IMR-90 (cell line): ENCODE data around the gene CD163. TPM values are rescaled to one million over a fixed set of nuclear protein-coding genes. Genes with fewer than 3 reads are reported as not detected.
A peak's percentile ranks its signal among the peaks of the same experiment; 100 is the strongest.

Experiments used
- ATAC-seq: fragments of 200-7000 bp; cut with Tn5 transposase; 2 replicates; pipeline ENCODE4 v1.9.1; 2020; ENCODE audit warnings: low read depth, mild to moderate bottlenecking, moderate library complexity
- BruUV-seq: library from RNA; stranded (reverse); fragments of 400-500 nt; replicated peaks from 2 replicates; lab custom pipeline; 2021; lab: Mats Ljungman, UMichigan
- CTCF ChIA-PET: fragments of 300-600 bp; formaldehyde crosslinking; extraction: SDS; loops from one replicate; lab custom pipeline; 2021; ENCODE audit warnings: antibody characterized with exemption; lab: Yijun Ruan, JAX
- POLR2A ChIA-PET: fragments of 300-600 bp; sonication (Branson Sonifier 250); formaldehyde crosslinking; loops from one replicate; lab custom pipeline; 2022; ENCODE audit warnings: antibody characterized with exemption; ENCODE audit not compliant: unreplicated experiment; lab: Charles Lee
- DNase-seq: peaks from one replicate; pipeline ENCODE4 v3.0.0; 2013
- H2AFZ ChIP-seq: replicated peaks from 2 replicates; pipeline ENCODE3; 2013; ENCODE audit warnings: low read length, mild to moderate bottlenecking; ENCODE audit not compliant: poor library complexity
- H2AK5ac ChIP-seq: 2 replicates; pipeline ENCODE4 v1.6.1; 2013; ENCODE audit warnings: low read depth, low read length, inconsistent platforms
- H2AK9ac ChIP-seq: replicated peaks from 2 replicates; pipeline ENCODE3; 2013; ENCODE audit warnings: mild to moderate bottlenecking, low read depth, low read length, moderate library complexity; ENCODE audit not compliant: poor library complexity
- H2BK120ac ChIP-seq: 2 replicates; pipeline ENCODE4 v1.6.1; 2013; ENCODE audit warnings: low read depth, low read length, inconsistent platforms
- H2BK15ac ChIP-seq: 3 replicates; pipeline ENCODE4 v1.6.1; 2013; ENCODE audit warnings: low read depth, low read length, inconsistent platforms
- H2BK20ac ChIP-seq: 2 replicates; pipeline ENCODE4 v1.6.1; 2013; ENCODE audit warnings: low read depth, mild to moderate bottlenecking, inconsistent platforms, low read length, moderate library complexity
- H2BK5ac ChIP-seq: 2 replicates; pipeline ENCODE4 v1.6.1; 2013; ENCODE audit warnings: mild to moderate bottlenecking, low read depth, low read length, inconsistent platforms; ENCODE audit not compliant: poor library complexity, severe bottlenecking
- H3K14ac ChIP-seq: replicated peaks from 2 replicates; pipeline ENCODE4 v1.6.1; 2013; ENCODE audit warnings: low read depth, low read length, inconsistent platforms
- H3K18ac ChIP-seq: 2 replicates; pipeline ENCODE4 v1.6.1; 2013; ENCODE audit warnings: low read depth, low read length, control low read depth
- H3K23ac ChIP-seq: 2 replicates; pipeline ENCODE4 v1.6.1; 2013; ENCODE audit warnings: low read depth, low read length, inconsistent platforms
- H3K27ac ChIP-seq: 2 replicates; pipeline ENCODE4 v1.5.1; 2013; ENCODE audit warnings: mild to moderate bottlenecking, control low read depth, low read length; ENCODE audit not compliant: insufficient read depth
- H3K27me3 ChIP-seq: 2 replicates; pipeline ENCODE4 v1.6.1; 2013; ENCODE audit warnings: low read length; ENCODE audit not compliant: control insufficient read depth, insufficient read depth
- H3K36me3 ChIP-seq: 2 replicates; pipeline ENCODE4 v1.6.1; 2013; ENCODE audit warnings: low read length, mixed read lengths; ENCODE audit not compliant: control insufficient read depth, insufficient read depth
- H3K4ac ChIP-seq: 2 replicates; pipeline ENCODE4 v1.6.1; 2013; ENCODE audit warnings: low read depth, low read length, inconsistent platforms
- H3K4me1 ChIP-seq: 2 replicates; pipeline ENCODE4 v1.6.1; 2013; ENCODE audit warnings: low read length, mixed read lengths; ENCODE audit not compliant: control insufficient read depth, insufficient read depth
- H3K4me2 ChIP-seq: 2 replicates; pipeline ENCODE4 v1.6.1; 2013; ENCODE audit warnings: low read depth, mild to moderate bottlenecking, control low read depth, low read length, moderate library complexity
- H3K4me3 ChIP-seq: 2 replicates; pipeline ENCODE4 v1.5.1; 2013; ENCODE audit warnings: low read depth, mild to moderate bottlenecking, control low read depth, low read length, moderate library complexity; ENCODE audit not compliant: insufficient read depth
- H3K56ac ChIP-seq: 2 replicates; pipeline ENCODE4 v1.6.1; 2013; ENCODE audit warnings: low read length, inconsistent platforms; ENCODE audit not compliant: insufficient read depth; ENCODE audit errors: extremely low read depth
- H3K79me1 ChIP-seq, 2 experiments: 2 replicates each; pipeline ENCODE4 v1.6.1; 2013; ENCODE audit warnings: low read length in 2 of 2, inconsistent platforms in 1 of 2, low read depth in 1 of 2
- H3K9ac ChIP-seq: 2 replicates; pipeline ENCODE4 v1.6.1; 2013; ENCODE audit warnings: low read depth, low read length, control low read depth
- H3K9me1 ChIP-seq: 2 replicates; pipeline ENCODE4 v1.6.1; 2013; ENCODE audit warnings: low read length, inconsistent platforms; ENCODE audit not compliant: insufficient read depth
- H3K9me3 ChIP-seq: 2 replicates; pipeline ENCODE4 v1.6.1; 2013; ENCODE audit warnings: low read length; ENCODE audit not compliant: control insufficient read depth, insufficient read depth
- H4K20me1 ChIP-seq: 2 replicates; pipeline ENCODE4 v1.6.1; 2013; ENCODE audit warnings: low read length, inconsistent platforms; ENCODE audit not compliant: insufficient read depth
- H4K5ac ChIP-seq: 2 replicates; pipeline ENCODE4 v1.6.1; 2013; ENCODE audit warnings: mild to moderate bottlenecking, low read depth, low read length, control low read depth
- H4K8ac ChIP-seq, 2 experiments: 2 replicates each; pipeline ENCODE4 v1.6.1; 2013; ENCODE audit warnings: low read depth in 2 of 2, low read length in 2 of 2, control low read depth in 1 of 2, inconsistent platforms in 1 of 2
- H4K91ac ChIP-seq: 2 replicates; pipeline ENCODE4 v1.6.1; 2013; ENCODE audit warnings: low read depth, low read length, inconsistent platforms; ENCODE audit not compliant: insufficient read depth
- MAFK ChIP-seq: IDR thresholded peaks from 2 replicates; pipeline ENCODE4 v1.6.1; 2012; ENCODE audit warnings: low read depth, low read length, improper control_type of control experiment
- WGBS, 2 experiments: methylation state at CpG; one replicate each; pipeline versions ENCODE4 v1.1.5 to v1.1.7; 2013; ENCODE audit warnings: missing lambda C conversion rate in 2 of 2; ENCODE audit not compliant: insufficient read length in 1 of 2; ENCODE audit errors: extremely low coverage in 2 of 2; 5-methylcytosine and 5-hydroxymethylcytosine counted together
- dilution Hi-C: fragments of 300-500 bp; cut with HindIII; formaldehyde crosslinking; loops from one replicate; pipeline ENCODE4 v1.14.3; 2018; ENCODE audit warnings: low sequenced_read_pairs; ENCODE audit not compliant: unreplicated experiment
- in situ Hi-C: fragments of 300-500 bp; cut with MboI; formaldehyde crosslinking; loops from 3 replicates; pipeline ENCODE4 v1.14.3; 2019; ENCODE audit warnings: low sequenced_read_pairs, inconsistent platforms, mixed read lengths
- intact Hi-C: fragments of 100-400 bp; cut with micrococcal nuclease; formaldehyde crosslinking; loops from 2 replicates; pipeline ENCODE4 v1.10.0; 2022
- polyA plus RNA-seq, 3 experiments: library from polyadenylated mRNA; depleted of rRNA; stranded (reverse); fragments of >200 nt; gene quantifications; 2 replicates each; pipeline ENCODE4 v1.2.3, GENCODE V29; 2012; ENCODE audit warnings: low replicate concordance in 1 of 3
- total RNA-seq: library from RNA; depleted of rRNA; stranded (reverse); fragments of >200 nt; gene quantifications from 2 replicates; pipeline ENCODE4 v1.2.3, GENCODE V29; 2012
- TF ChIP-seq, protein P1 (sequence below): conservative IDR thresholded peaks from 2 replicates; pipeline ENCODE4 v1.5.1; 2012; ENCODE audit warnings: mild to moderate bottlenecking, low read depth, low read length, improper control_type of control experiment

CD163 gene
- total and polyA plus RNA-seq, 2 of the 4 experiments (the other 2 are of a cell fraction): not detected

DNA sequence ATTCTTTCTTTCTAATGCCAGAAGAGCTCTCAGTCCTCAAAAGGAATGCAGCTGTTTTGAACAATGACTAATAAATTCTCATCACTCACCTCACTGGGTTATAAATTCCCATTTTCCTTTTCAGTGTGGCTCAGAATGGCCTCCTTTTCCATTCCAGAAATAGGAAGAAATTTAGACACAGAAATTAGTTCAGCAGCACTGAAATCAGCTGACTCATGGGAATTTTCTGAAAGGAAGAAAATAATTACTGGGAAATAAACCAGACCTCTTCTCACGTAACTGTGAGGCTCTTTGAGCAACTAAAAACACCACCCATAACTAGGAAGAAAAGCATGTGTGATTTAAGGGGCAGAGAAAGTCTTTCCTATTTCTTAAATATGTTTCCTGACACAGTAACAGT lies 23.8 kb downstream of the CD163 start:
- H3K9me1 ChIP-seq: no peaks in the 10 kb centered on the region
- no peak overlapping the region for H3K18ac ChIP-seq
- no peak overlapping the region for H3K14ac ChIP-seq
- H2BK20ac ChIP-seq: no peak overlapping the region
- no peak overlapping the region for H3K9ac ChIP-seq
- no peaks in the 10 kb centered on the region for H3K4me1 ChIP-seq
- no peaks in the 10 kb centered on the region for H4K20me1 ChIP-seq
- no peak overlapping the region for H4K8ac ChIP-seq
- H2BK5ac ChIP-seq: no peak overlapping the region
- no peak overlapping the region for H3K4me2 ChIP-seq
- peak; percentile 84 for TF ChIP-seq MAFK
- TF ChIP-seq, protein P1, sequence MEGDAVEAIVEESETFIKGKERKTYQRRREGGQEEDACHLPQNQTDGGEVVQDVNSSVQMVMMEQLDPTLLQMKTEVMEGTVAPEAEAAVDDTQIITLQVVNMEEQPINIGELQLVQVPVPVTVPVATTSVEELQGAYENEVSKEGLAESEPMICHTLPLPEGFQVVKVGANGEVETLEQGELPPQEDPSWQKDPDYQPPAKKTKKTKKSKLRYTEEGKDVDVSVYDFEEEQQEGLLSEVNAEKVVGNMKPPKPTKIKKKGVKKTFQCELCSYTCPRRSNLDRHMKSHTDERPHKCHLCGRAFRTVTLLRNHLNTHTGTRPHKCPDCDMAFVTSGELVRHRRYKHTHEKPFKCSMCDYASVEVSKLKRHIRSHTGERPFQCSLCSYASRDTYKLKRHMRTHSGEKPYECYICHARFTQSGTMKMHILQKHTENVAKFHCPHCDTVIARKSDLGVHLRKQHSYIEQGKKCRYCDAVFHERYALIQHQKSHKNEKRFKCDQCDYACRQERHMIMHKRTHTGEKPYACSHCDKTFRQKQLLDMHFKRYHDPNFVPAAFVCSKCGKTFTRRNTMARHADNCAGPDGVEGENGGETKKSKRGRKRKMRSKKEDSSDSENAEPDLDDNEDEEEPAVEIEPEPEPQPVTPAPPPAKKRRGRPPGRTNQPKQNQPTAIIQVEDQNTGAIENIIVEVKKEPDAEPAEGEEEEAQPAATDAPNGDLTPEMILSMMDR: no peak
- H4K91ac ChIP-seq: no peak overlapping the region
- H4K5ac ChIP-seq: no peak overlapping the region
- ChIA-PET POLR2A (no interaction called here), CTCF (no interaction called here)
- no peak overlapping the region for H2BK120ac ChIP-seq
- no peaks in the 10 kb centered on the region for H3K36me3 ChIP-seq
- H2AK9ac ChIP-seq: no peak overlapping the region
- no peak overlapping the region for H2AFZ ChIP-seq
- no peak overlapping the region for H3K23ac ChIP-seq
- BruUV-seq: no TSS peak
- dilution Hi-C loops (no loop called here), intact Hi-C loops (no loop called here), in situ Hi-C loops (no loop called here)
- no peaks in the 10 kb centered on the region for H3K79me1 ChIP-seq
- no peak overlapping the region for H2BK15ac ChIP-seq
- H3K27ac ChIP-seq: no peak overlapping the region
- DNase-seq (no peak), ATAC-seq (no peak)
- no CpG with 5 or more reads among the region's 1 CpG for WGBS, 2 experiments
- H2AK5ac ChIP-seq: no peak overlapping the region
- H3K4ac ChIP-seq: no peak overlapping the region
- H3K27me3 ChIP-seq: no peaks in the 10 kb centered on the region
- H3K4me3 ChIP-seq: no peak overlapping the region
- H3K56ac ChIP-seq: no peak overlapping the region
- peaks cover 2% of the 10 kb centered on the region; the same call in 1 of the 2 replicates for H3K9me3 ChIP-seq
